Neural progenitor cell (in vitro differentiated cells): Measurements from ENCODE around the gene SNIP1.

ENCODE experiments used
- CTCF ChIP-seq: fragments of 200-600 bp; sonication (generic); IDR thresholded peaks from 2 replicates; pipeline ENCODE4 v1.5.1; 2017; ENCODE audit warnings: antibody characterized with exemption, mild to moderate bottlenecking
- EZH2 ChIP-seq: fragments of 200-600 bp; sonication (generic); IDR thresholded peaks from 2 replicates; pipeline ENCODE4 v1.6.1; 2017; ENCODE audit warnings: antibody characterized with exemption, mild to moderate bottlenecking, moderate library complexity

GRCh38 chr1:37540036-37540785, 13.9 kb downstream of the SNIP1 start:
- TF ChIP-seq CTCF (no peak), EZH2 (no peak)
